Common myeloid progenitor, CD34-positive (primary cell): ENCODE measurements around the gene TMEM60.
"Not testable (repeated sequence)": the region's sequence is repeated elsewhere in the genome, so short reads cannot be mapped to it uniquely, and the experiment has no call there.

Experiments used
- CTCF ChIA-PET: fragments of 350-600 bp; sonication (Branson Sonifier 250); formaldehyde crosslinking; loops from one replicate; lab custom pipeline; 2021; ENCODE audit warnings: antibody characterized with exemption; lab: Charles Lee
- POLR2A ChIA-PET: fragments of 350-600 bp; sonication (Branson Sonifier 250); formaldehyde crosslinking; loops from one replicate; lab custom pipeline; 2021; ENCODE audit warnings: antibody characterized with exemption; lab: Charles Lee
- DNase-seq, 3 donors: peaks; one replicate each; pipeline versions ENCODE4 v3.0.0 to v3.0.0-alpha.2; 2013
- H3K27ac ChIP-seq, 2 experiments: 1 replicate in 1 of 2; 2 replicates in 1 of 2; pipeline ENCODE4 v1.7.0; 2013; ENCODE audit warnings: inconsistent platforms in 2 of 2, low read length in 2 of 2, mild to moderate bottlenecking in 2 of 2, low read depth in 1 of 2, moderate library complexity in 1 of 2; ENCODE audit not compliant: severe bottlenecking in 2 of 2, insufficient read depth in 1 of 2, poor library complexity in 1 of 2
- H3K27me3 ChIP-seq, 5 experiments: replicated peaks in 2 of 5; 1 replicate in 3 of 5; 2 replicates in 2 of 5; pipeline versions ENCODE4 v1.6.1 to v1.7.0; 2013; ENCODE audit warnings: low read length in 4 of 5, mild to moderate bottlenecking in 2 of 5, moderate library complexity in 2 of 5, inconsistent platforms in 1 of 5; ENCODE audit not compliant: insufficient read depth in 5 of 5, control insufficient read depth in 4 of 5
- H3K36me3 ChIP-seq, 4 experiments: 1 replicate in 2 of 4; 2 replicates in 2 of 4; pipeline versions ENCODE4 v1.6.1 to v1.7.0; 2013; ENCODE audit warnings: low read length in 3 of 4, control low read depth in 1 of 4, mild to moderate bottlenecking in 1 of 4; ENCODE audit not compliant: control insufficient read depth in 4 of 4, insufficient read depth in 4 of 4
- H3K4me1 ChIP-seq, 4 experiments: 1 replicate in 3 of 4; 2 replicates in 1 of 4; pipeline versions ENCODE4 v1.6.1 to v1.7.1; 2013; ENCODE audit warnings: low read length in 3 of 4, mild to moderate bottlenecking in 3 of 4, control low read depth in 1 of 4, inconsistent platforms in 1 of 4, moderate library complexity in 1 of 4; ENCODE audit not compliant: control insufficient read depth in 4 of 4, insufficient read depth in 4 of 4; ENCODE audit errors: control extremely low read depth in 1 of 4
- H3K4me3 ChIP-seq, 7 experiments: 1 replicate in 4 of 7; 2 replicates in 3 of 7; pipeline versions ENCODE4 v1.5.1 to v1.7.0; 2013; ENCODE audit warnings: mild to moderate bottlenecking in 7 of 7, low read length in 6 of 7, moderate library complexity in 6 of 7, inconsistent platforms in 2 of 7, low read depth in 2 of 7, control low read depth in 1 of 7; ENCODE audit not compliant: insufficient read depth in 4 of 7, control insufficient read depth in 1 of 7; ENCODE audit errors: extremely low read depth in 1 of 7
- H3K9me3 ChIP-seq, 5 experiments: 1 replicate in 4 of 5; 2 replicates in 1 of 5; pipeline versions ENCODE4 v1.6.1 to v1.7.1; 2013; ENCODE audit warnings: low read length in 4 of 5, mild to moderate bottlenecking in 2 of 5, inconsistent platforms in 1 of 5, low read depth in 1 of 5, moderate library complexity in 1 of 5; ENCODE audit not compliant: control insufficient read depth in 4 of 5, insufficient read depth in 2 of 5; ENCODE audit errors: control extremely low read depth in 1 of 5
- WGBS: methylation state at CpG from one replicate; pipeline ENCODE4 v1.1.5; 2013; ENCODE audit not compliant: insufficient coverage; 5-methylcytosine and 5-hydroxymethylcytosine counted together

Gene TMEM60

DNA sequence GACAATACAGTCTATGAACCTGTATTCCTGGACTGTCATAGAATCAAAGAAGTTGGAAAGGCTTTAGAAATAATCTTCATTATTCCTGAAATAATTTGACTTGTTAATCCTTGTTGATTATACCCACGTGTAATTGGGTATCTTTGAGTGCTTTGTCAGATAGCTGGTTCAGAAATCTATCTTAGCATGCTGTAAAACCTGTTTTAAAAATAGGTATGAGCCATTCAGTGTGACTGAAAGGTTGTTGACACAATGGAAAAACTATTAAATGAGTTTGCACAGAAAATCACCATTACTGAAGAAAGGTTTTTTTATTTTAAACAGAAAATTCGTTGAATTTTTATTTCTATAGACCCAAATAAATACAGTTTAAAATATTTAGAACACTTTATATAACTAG lies 39.0 kb upstream of the TMEM60 start:
- Histone ChIP-seq H3K27ac (no peak overlapping the region), H3K27me3 (no peaks in the 10 kb centered on the region), H3K9me3 (no peaks in the 10 kb centered on the region), H3K4me1 (peaks cover 0 to 10% (median 7%) of the 10 kb centered on the region in 4 experiments), H3K4me3 (no peak overlapping the region), H3K36me3 (no peaks in the 10 kb centered on the region)
- DNase-seq: no peak
- ChIA-PET POLR2A (no interaction called here), CTCF (no interaction called here)
- 100% methylated on average over 1 of the region's 2 CpGs for WGBS

DNA sequence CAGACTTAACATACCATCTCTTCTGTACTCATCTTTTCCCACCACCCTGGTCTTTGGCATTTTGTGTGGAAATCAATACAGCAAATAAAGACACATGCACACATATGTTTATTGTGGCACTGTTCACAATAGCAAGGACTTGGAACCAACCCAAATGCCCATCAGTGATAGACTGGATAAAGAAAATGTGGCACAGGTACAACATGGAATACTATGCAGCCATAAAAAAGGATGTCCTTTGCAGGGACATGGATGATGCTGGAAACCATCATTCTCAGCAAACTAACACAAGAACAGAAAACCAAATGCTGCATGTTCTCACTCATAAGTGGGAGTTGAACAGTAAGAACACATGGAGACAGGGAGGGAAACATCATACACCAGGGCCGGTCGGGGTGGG lies 38.2 kb upstream of the TMEM60 start:
- H3K4me1 ChIP-seq, H3K4me3 ChIP-seq, H3K9me3 ChIP-seq, H3K27me3 ChIP-seq, H3K36me3 ChIP-seq, POLR2A ChIA-PET, DNase-seq, H3K27ac ChIP-seq, CTCF ChIA-PET: not testable (repeated sequence)
- WGBS: no CpG with 5 or more reads among the region's 2 CpGs

DNA sequence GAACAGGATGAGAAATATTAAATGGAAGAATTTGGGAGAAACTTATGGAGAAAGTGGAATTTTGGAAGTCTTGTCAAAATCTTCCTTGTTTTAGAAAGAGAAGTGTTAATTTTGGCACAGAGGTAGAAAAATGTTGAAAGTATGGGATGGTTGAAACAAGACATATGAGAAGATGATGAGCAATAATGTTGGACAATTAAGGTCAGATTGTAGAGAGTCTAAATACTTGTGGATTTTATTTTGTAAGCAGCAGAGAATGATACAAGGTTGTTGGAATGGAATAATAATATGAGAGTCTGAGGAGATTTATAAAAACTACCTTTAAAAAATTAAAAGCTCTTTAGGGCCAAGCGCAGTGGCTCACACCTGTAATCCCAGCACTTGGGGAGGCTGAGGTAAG lies 34.9 kb upstream of the TMEM60 start:
- Histone ChIP-seq H3K36me3 (no peaks in the 10 kb centered on the region), H3K4me1 (peaks cover 2 to 29% (median 11%) of the 10 kb centered on the region in 4 experiments), H3K27me3 (no peaks in the 10 kb centered on the region), H3K27ac (no peak overlapping the region), H3K4me3 (no peak overlapping the region), H3K9me3 (no peaks in the 10 kb centered on the region)
- WGBS: no CpG with 5 or more reads among the region's 1 CpG
- CTCF ChIA-PET: no interaction called here
- POLR2A ChIA-PET: no interaction called here
- no peak for DNase-seq

DNA sequence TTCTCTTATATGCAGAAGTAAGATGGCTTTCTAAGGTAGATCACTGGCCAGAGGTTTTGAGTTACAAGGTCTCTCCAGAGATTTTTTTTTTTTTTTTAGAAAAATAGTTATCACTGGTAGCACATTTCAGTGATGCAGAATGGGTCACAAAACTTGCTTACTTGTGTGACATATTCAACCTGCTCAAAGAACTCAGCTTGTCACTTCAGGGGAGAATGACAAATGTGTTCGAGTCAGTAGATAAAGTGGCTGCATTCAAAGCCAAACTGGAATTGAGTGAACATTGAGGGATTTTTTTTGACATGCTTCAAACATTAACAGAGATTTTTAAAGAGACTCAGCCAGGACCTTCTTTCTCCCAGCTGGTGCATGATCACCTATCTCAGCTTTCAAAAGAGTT lies 33.7 kb upstream of the TMEM60 start:
- DNase-seq: no peak
- H3K36me3 ChIP-seq: no peaks in the 10 kb centered on the region
- WGBS: 86% methylated on average over 1 of the region's 1 CpG
- CTCF ChIA-PET: no interaction called here
- H3K27ac ChIP-seq: no peak overlapping the region
- peaks cover 4 to 36% (median 13%) of the 10 kb centered on the region in 4 experiments for H3K4me1 ChIP-seq
- H3K4me3 ChIP-seq: no peak overlapping the region
- POLR2A ChIA-PET: interaction anchor here (0.6 kb wide), 1 partner anchor 22 kb away, joined by 4 read pairs; no protein-coding TSS in a partner anchor
- H3K27me3 ChIP-seq: no peaks in the 10 kb centered on the region
- no peaks in the 10 kb centered on the region for H3K9me3 ChIP-seq

DNA sequence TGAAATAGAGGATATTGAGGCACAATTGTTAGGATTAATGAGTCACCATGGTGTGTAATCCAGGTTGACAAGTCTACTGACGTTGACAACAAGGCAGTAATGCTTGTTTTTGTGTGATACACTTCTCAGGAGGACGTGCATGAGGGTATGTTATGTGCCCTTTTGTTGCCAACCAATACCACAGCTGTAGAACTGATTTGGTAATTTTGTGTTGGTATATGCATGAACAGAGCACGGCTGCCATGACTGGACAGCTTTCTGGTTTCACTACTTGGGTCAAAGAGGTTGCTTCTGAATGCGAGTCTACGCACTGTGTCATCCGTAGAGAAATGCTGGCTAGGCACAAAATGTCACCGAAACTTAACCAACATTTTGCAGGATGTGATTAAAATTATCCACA lies 33.2 kb upstream of the TMEM60 start:
- Histone ChIP-seq H3K4me3 (no peak overlapping the region), H3K27ac (no peak overlapping the region), H3K4me1 (peaks cover 4 to 36% (median 13%) of the 10 kb centered on the region in 4 experiments), H3K27me3 (no peaks in the 10 kb centered on the region), H3K9me3 (peaks cover 0 to 3% (median 2%) of the 10 kb centered on the region in 5 experiments), H3K36me3 (peaks cover 0 to under 1% (median 0%) of the 10 kb centered on the region in 4 experiments)
- WGBS: 97% methylated on average over 5 of the region's 7 CpGs
- CTCF ChIA-PET: interaction anchor here (1.5 kb wide), 1 partner anchor 17 kb away, joined by 3 read pairs; no protein-coding TSS in a partner anchor
- no peak for DNase-seq
- POLR2A ChIA-PET: interaction anchor here (0.6 to 0.9 kb wide), 2 partner anchors 9 to 21 kb away, joined by 3 to 4 read pairs; no protein-coding TSS in a partner anchor

DNA sequence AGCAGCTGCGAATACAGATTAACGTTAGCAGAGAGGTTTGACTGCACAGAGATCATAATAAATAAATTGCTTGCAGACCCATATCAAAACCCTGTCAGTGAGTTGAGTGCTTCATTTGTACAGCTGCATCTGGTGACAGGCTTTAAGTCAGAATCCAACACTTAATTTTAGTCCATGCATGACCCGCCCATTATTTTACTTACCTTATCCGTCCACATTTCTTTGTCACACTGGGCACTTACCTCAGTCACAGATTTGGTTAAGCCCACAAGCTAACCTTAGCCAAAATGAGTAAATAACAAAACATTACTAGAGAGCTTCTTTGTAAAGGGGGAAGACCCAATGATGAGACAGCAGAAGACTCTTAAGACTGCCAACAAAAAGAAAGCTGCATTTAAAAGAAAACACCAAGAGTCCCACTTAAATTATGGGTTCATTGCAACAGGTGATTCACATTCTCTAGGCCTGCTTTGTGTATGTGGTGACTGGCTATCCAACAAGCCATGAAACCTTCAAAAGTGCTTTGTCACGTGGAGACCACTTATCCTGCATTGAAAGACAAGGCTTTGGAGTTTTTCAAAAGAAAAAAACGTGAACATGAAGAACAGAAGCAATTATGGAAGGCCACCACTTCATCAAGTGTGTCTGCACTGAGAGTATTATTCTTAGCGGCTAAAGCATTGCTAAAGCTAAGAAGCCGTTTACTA lies 32.6 kb upstream of the TMEM60 start:
- POLR2A ChIA-PET: interaction anchor here (0.9 kb wide), 1 partner anchor 10 kb away, joined by 3 read pairs; no protein-coding TSS in a partner anchor
- CTCF ChIA-PET: interaction anchor here (1.5 kb wide), 1 partner anchor 17 kb away, joined by 3 read pairs; no protein-coding TSS in a partner anchor
- 98% methylated on average over 7 of the region's 8 CpGs for WGBS
- DNase-seq: no peak
- Histone ChIP-seq H3K4me3 (no peak overlapping the region), H3K27me3 (no peaks in the 10 kb centered on the region), H3K4me1 (peaks cover 4 to 36% (median 13%) of the 10 kb centered on the region in 4 experiments), H3K9me3 (peaks cover 0 to 7% (median 5%) of the 10 kb centered on the region in 5 experiments), H3K27ac (no peak overlapping the region), H3K36me3 (peaks cover 0 to 2% (median 0%) of the 10 kb centered on the region in 4 experiments)

DNA sequence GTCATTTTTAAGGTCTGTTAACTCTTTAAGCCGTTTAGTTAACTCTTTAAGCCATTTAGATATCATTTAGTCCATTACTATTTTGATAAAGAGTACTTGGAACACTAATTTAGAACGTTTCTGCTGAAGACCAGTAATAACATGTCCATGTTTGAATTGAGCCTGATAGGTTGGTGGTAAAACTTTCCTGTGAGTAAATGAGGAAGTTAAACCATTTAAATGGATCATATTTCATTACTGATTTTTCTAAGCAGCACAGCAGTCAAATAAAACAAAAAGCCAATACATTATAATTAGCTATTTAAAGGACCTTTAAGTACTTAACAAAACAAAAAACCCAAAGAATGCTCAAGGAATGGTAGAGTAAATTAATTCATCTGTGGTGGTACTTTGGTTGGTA lies 29.8 kb upstream of the TMEM60 start:
- no peak overlapping the region for H3K4me3 ChIP-seq
- no CpG with 5 or more reads among the region's 2 CpGs for WGBS
- H3K9me3 ChIP-seq: peaks cover 0 to 14% (median 6%) of the 10 kb centered on the region in 5 experiments
- DNase-seq: peak in 2 of 3 donors; percentile 50 to 70
- no peaks in the 10 kb centered on the region for H3K27me3 ChIP-seq
- H3K36me3 ChIP-seq: peaks cover 0 to 2% (median 0%) of the 10 kb centered on the region in 4 experiments
- ChIA-PET CTCF (no interaction called here), POLR2A (no interaction called here)
- peaks cover 0 to 37% (median 7%) of the 10 kb centered on the region in 4 experiments for H3K4me1 ChIP-seq
- no peak overlapping the region for H3K27ac ChIP-seq
